ENCODE results near the gene C9orf78. TPM values are rescaled to one million over a fixed set of nuclear protein-coding genes. Genes with fewer than 3 reads are reported as not detected.

Gene C9orf78
- total and polyA plus RNA-seq, 5 donors from 2014 or later, result 91.6 to 196 (median 170) TPM

- H3K36me3 Mint-ChIP-seq, result peaks cover 18% of the 10 kb centered on the region
Measured at GRCh38 chr9:129834489-129835127, 467 bp downstream of the C9orf78 start.

GRCh38 chr9:129832982-129833381 lies 2.1 kb downstream of the C9orf78 start:
- ATAC-seq (ENCODE audit: low read depth in 2 of 2) (no peak), DNase-seq (no peak)
- Histone ChIP-seq H3K36me3 (ENCODE audit: control insufficient read depth, insufficient read depth, low read length) (peaks cover 60% of the 10 kb centered on the region), H3K9me3 (ENCODE audit: control insufficient read depth in 2 of 2, low read length in 2 of 2) (no peaks in the 10 kb centered on the region), H3K27me3 (ENCODE audit: control insufficient read depth, insufficient read depth, low read length) (no peaks in the 10 kb centered on the region), H3K27ac (ENCODE audit: insufficient read depth, low read length, poor library complexity, severe bottlenecking) (no peak overlapping the region), H3K4me1 (ENCODE audit: control insufficient read depth, insufficient read depth, low read length, poor library complexity, severe bottlenecking) (peaks cover 38% of the 10 kb centered on the region), H3K4me3 (ENCODE audit: low read depth, low read length) (no peak overlapping the region)
- Mint-ChIP-seq H3K4me3 (peak overlapping the region in 3 of 4 donors; percentile 98 to 99 (median 98)), H3K4me1 (peaks cover 13 to 41% (median 32%) of the 10 kb centered on the region in 4 donors), H3K27ac (peak overlapping the region; percentile 52 to 96 (median 69)), H3K36me3 (peaks cover 24% of the 10 kb centered on the region), H3K9me3 (no peaks in the 10 kb centered on the region), H3K27me3 (no peaks in the 10 kb centered on the region)

More at GRCh38 chr9:129834489-129835127, 467 bp downstream of the C9orf78 start:
- Mint-ChIP-seq H3K27me3 (no peaks in the 10 kb centered on the region), H3K9me3 (no peaks in the 10 kb centered on the region), H3K4me3 (peak overlapping the region; percentile 98 to 99 (median 98)), H3K27ac (peak overlapping the region; percentile 96 to 98 (median 97)), H3K4me1 (peaks cover 21 to 57% (median 41%) of the 10 kb centered on the region in 4 donors)
- Histone ChIP-seq H3K27ac (ENCODE audit: insufficient read depth, low read length, poor library complexity, severe bottlenecking) (peak overlapping the region; percentile 93), H3K27me3 (ENCODE audit: control insufficient read depth, insufficient read depth, low read length) (no peaks in the 10 kb centered on the region), H3K4me1 (ENCODE audit: control insufficient read depth, insufficient read depth, low read length, poor library complexity, severe bottlenecking) (peaks cover 53% of the 10 kb centered on the region), H3K36me3 (ENCODE audit: control insufficient read depth, insufficient read depth, low read length) (peaks cover 44% of the 10 kb centered on the region), H3K4me3 (ENCODE audit: low read depth, low read length) (peak overlapping the region; percentile 92), H3K9me3 (ENCODE audit: control insufficient read depth in 2 of 2, low read length in 2 of 2) (no peaks in the 10 kb centered on the region)
- ATAC-seq (ENCODE audit: low read depth in 2 of 2) (peak; percentile 18 to 22), DNase-seq (peak; percentile 33 to 73 (median 61))

- H3K27ac ChIP-seq (ENCODE audit: insufficient read depth, low read length, poor library complexity, severe bottlenecking), result no peak overlapping the region
- H3K36me3 Mint-ChIP-seq, result peaks cover 24% of the 10 kb centered on the region
- peaks cover 3 to 14% (median 7%) of the 10 kb centered on the region in 4 donors for H3K4me1 Mint-ChIP-seq
- peak overlapping the region in 1 of 3 donors; percentile 48 for H3K27ac Mint-ChIP-seq
- peaks cover 13% of the 10 kb centered on the region for H3K4me1 ChIP-seq (ENCODE audit: control insufficient read depth, insufficient read depth, low read length, poor library complexity, severe bottlenecking)
- DNase-seq, result no peak
- H3K4me3 ChIP-seq (ENCODE audit: low read depth, low read length), result no peak overlapping the region
- no peaks in the 10 kb centered on the region for H3K27me3 Mint-ChIP-seq
- no peak for ATAC-seq (ENCODE audit: low read depth in 2 of 2)
- peak overlapping the region in 2 of 4 donors; percentile 11 to 62 for H3K4me3 Mint-ChIP-seq
- no peaks in the 10 kb centered on the region for H3K9me3 ChIP-seq (ENCODE audit: control insufficient read depth in 2 of 2, low read length in 2 of 2)
- H3K27me3 ChIP-seq (ENCODE audit: control insufficient read depth, insufficient read depth, low read length), result no peaks in the 10 kb centered on the region
- no peaks in the 10 kb centered on the region for H3K9me3 Mint-ChIP-seq
- H3K36me3 ChIP-seq (ENCODE audit: control insufficient read depth, insufficient read depth, low read length), result peaks cover 70% of the 10 kb centered on the region
Measured at GRCh38 chr9:129828969-129829368, 6.1 kb downstream of the C9orf78 start.

GRCh38 chr9:129828051-129828450 lies 7.0 kb downstream of the C9orf78 start:
- H3K36me3 Mint-ChIP-seq, result peaks cover 21% of the 10 kb centered on the region

GRCh38 chr9:129826759-129827158 lies 8.3 kb downstream of the C9orf78 start:
- Mint-ChIP-seq H3K27me3 (no peaks in the 10 kb centered on the region), H3K36me3 (peaks cover 19% of the 10 kb centered on the region), H3K9me3 (no peaks in the 10 kb centered on the region), H3K27ac (peak overlapping the region in 1 of 3 donors; percentile 56), H3K4me1 (peaks cover 0 to 16% (median 9%) of the 10 kb centered on the region in 4 donors), H3K4me3 (peak overlapping the region in 2 of 4 donors; percentile 43)
- Histone ChIP-seq H3K27me3 (ENCODE audit: control insufficient read depth, insufficient read depth, low read length) (no peaks in the 10 kb centered on the region), H3K4me1 (ENCODE audit: control insufficient read depth, insufficient read depth, low read length, poor library complexity, severe bottlenecking) (peaks cover 12% of the 10 kb centered on the region), H3K9me3 (ENCODE audit: control insufficient read depth in 2 of 2, low read length in 2 of 2) (no peaks in the 10 kb centered on the region), H3K36me3 (ENCODE audit: control insufficient read depth, insufficient read depth, low read length) (peaks cover 59% of the 10 kb centered on the region), H3K27ac (ENCODE audit: insufficient read depth, low read length, poor library complexity, severe bottlenecking) (no peak overlapping the region), H3K4me3 (ENCODE audit: low read depth, low read length) (no peak overlapping the region)
- ATAC-seq (ENCODE audit: low read depth in 2 of 2) (no peak), DNase-seq (no peak)

More at GRCh38 chr9:129828051-129828450, 7.0 kb downstream of the C9orf78 start:
- Mint-ChIP-seq H3K4me3 (peak overlapping the region in 1 of 4 donors; percentile 63), H3K4me1 (peaks cover 0 to 6% (median 2%) of the 10 kb centered on the region in 4 donors), H3K27me3 (no peaks in the 10 kb centered on the region), H3K27ac (peak overlapping the region in 1 of 3 donors; percentile 74), H3K9me3 (no peaks in the 10 kb centered on the region)
- no peak for DNase-seq
- H3K9me3 ChIP-seq (ENCODE audit: control insufficient read depth in 2 of 2, low read length in 2 of 2), result no peaks in the 10 kb centered on the region
- peaks cover 6% of the 10 kb centered on the region for H3K4me1 ChIP-seq (ENCODE audit: control insufficient read depth, insufficient read depth, low read length, poor library complexity, severe bottlenecking)
- H3K4me3 ChIP-seq (ENCODE audit: low read depth, low read length), result no peak overlapping the region
- no peak overlapping the region for H3K27ac ChIP-seq (ENCODE audit: insufficient read depth, low read length, poor library complexity, severe bottlenecking)
- H3K36me3 ChIP-seq (ENCODE audit: control insufficient read depth, insufficient read depth, low read length), result peaks cover 63% of the 10 kb centered on the region
- H3K27me3 ChIP-seq (ENCODE audit: control insufficient read depth, insufficient read depth, low read length), result no peaks in the 10 kb centered on the region
- ATAC-seq (ENCODE audit: low read depth in 2 of 2), result no peak

GRCh38 chr9:129826344-129826743 lies 8.7 kb downstream of the C9orf78 start:
- no peaks in the 10 kb centered on the region for H3K9me3 ChIP-seq (ENCODE audit: control insufficient read depth in 2 of 2, low read length in 2 of 2)
- Mint-ChIP-seq H3K36me3 (peaks cover 18% of the 10 kb centered on the region), H3K4me1 (peaks cover 0 to 16% (median 9%) of the 10 kb centered on the region in 4 donors)

GRCh38 chr9:129823935-129824601 lies 11.0 kb downstream of the C9orf78 start, which contains the start of gene TOR1A:
TSS of gene TOR1A (minus strand) at chr9:129824136. CDS start at chr9:129824085, 51 bp downstream.
- H3K27me3 Mint-ChIP-seq, result no peaks in the 10 kb centered on the region
- Histone ChIP-seq H3K36me3 (ENCODE audit: control insufficient read depth, insufficient read depth, low read length) (peaks cover 50% of the 10 kb centered on the region), H3K4me1 (ENCODE audit: control insufficient read depth, insufficient read depth, low read length, poor library complexity, severe bottlenecking) (peaks cover 12% of the 10 kb centered on the region), H3K4me3 (ENCODE audit: low read depth, low read length) (peak within 1 kb of the TSS; percentile 59), H3K27ac (ENCODE audit: insufficient read depth, low read length, poor library complexity, severe bottlenecking) (peak within 1 kb of the TSS; percentile 70), H3K27me3 (ENCODE audit: control insufficient read depth, insufficient read depth, low read length) (no peaks in the 10 kb centered on the region), H3K9me3 (ENCODE audit: control insufficient read depth in 2 of 2, low read length in 2 of 2) (no peaks in the 10 kb centered on the region)
- ATAC-seq (ENCODE audit: low read depth in 2 of 2) (peak; percentile 89 to 90), DNase-seq (peak; percentile 87 to 95 (median 90))
- H3K9me3 Mint-ChIP-seq, result no peaks in the 10 kb centered on the region
- H3K4me1 Mint-ChIP-seq, result peaks cover 0 to 19% (median 10%) of the 10 kb centered on the region in 4 donors
- peak within 1 kb of the TSS; percentile 87 to 93 (median 87) for H3K27ac Mint-ChIP-seq
- peak within 1 kb of the TSS; percentile 89 to 99 (median 92) for H3K4me3 Mint-ChIP-seq
- H3K36me3 Mint-ChIP-seq, result peaks cover 5% of the 10 kb centered on the region

More at GRCh38 chr9:129826344-129826743, 8.7 kb downstream of the C9orf78 start:
- Mint-ChIP-seq H3K4me3 (no peak overlapping the region), H3K9me3 (no peaks in the 10 kb centered on the region), H3K27ac (no peak overlapping the region), H3K27me3 (no peaks in the 10 kb centered on the region)
- peaks cover 12% of the 10 kb centered on the region for H3K4me1 ChIP-seq (ENCODE audit: control insufficient read depth, insufficient read depth, low read length, poor library complexity, severe bottlenecking)
- no peak overlapping the region for H3K4me3 ChIP-seq (ENCODE audit: low read depth, low read length)
- ATAC-seq (ENCODE audit: low read depth in 2 of 2), result no peak
- no peak overlapping the region for H3K27ac ChIP-seq (ENCODE audit: insufficient read depth, low read length, poor library complexity, severe bottlenecking)
- H3K27me3 ChIP-seq (ENCODE audit: control insufficient read depth, insufficient read depth, low read length), result no peaks in the 10 kb centered on the region
- H3K36me3 ChIP-seq (ENCODE audit: control insufficient read depth, insufficient read depth, low read length), result peaks cover 58% of the 10 kb centered on the region
- DNase-seq, result no peak
